Mesothelial cell of epicardium (in vitro differentiated cells): ENCODE results near the gene CCL18. TPM values are rescaled to one million over a fixed set of nuclear protein-coding genes. Genes with fewer than 3 reads are reported as not detected.

ENCODE experiments used
- DNase-seq, 2 experiments: peaks; one replicate each; pipeline ENCODE4 v3.0.0; 2021; ENCODE audit warnings: low spot score in 2 of 2; ENCODE audit not compliant: unreplicated experiment in 2 of 2
- H3K27ac Mint-ChIP-seq: 2 replicates; pipeline ENCODE4 v1.8.0; 2021; ENCODE audit warnings: mixed read lengths
- H3K27me3 Mint-ChIP-seq: 2 replicates; pipeline ENCODE4 v1.8.0; 2021; ENCODE audit warnings: low read depth, mixed read lengths
- H3K36me3 Mint-ChIP-seq: 2 replicates; pipeline ENCODE4 v1.8.0; 2021; ENCODE audit warnings: mixed read lengths
- H3K4me1 Mint-ChIP-seq: 2 replicates; pipeline ENCODE4 v1.8.0; 2021; ENCODE audit warnings: mixed read lengths
- H3K4me3 Mint-ChIP-seq: 2 replicates; pipeline ENCODE4 v1.8.0; 2021; ENCODE audit warnings: mild to moderate bottlenecking, moderate library complexity, mixed read lengths
- H3K9me3 Mint-ChIP-seq: 2 replicates; pipeline ENCODE4 v1.8.0; 2021; ENCODE audit warnings: mixed read lengths
- total RNA-seq: library from RNA; stranded (reverse); gene quantifications from 3 replicates; pipeline ENCODE4 v1.2.1, GENCODE V29; 2021
- TF ChIP-seq, protein P1 (sequence below): fragments of 200-600 bp; sonication (generic); IDR thresholded peaks from one replicate; pipeline ENCODE4 v1.5.0; 2021; ENCODE audit warnings: antibody characterized with exemption; ENCODE audit not compliant: unreplicated experiment

The CCL18 gene
- total RNA-seq, 1 donor from 2014 or later, result not detected

DNA sequence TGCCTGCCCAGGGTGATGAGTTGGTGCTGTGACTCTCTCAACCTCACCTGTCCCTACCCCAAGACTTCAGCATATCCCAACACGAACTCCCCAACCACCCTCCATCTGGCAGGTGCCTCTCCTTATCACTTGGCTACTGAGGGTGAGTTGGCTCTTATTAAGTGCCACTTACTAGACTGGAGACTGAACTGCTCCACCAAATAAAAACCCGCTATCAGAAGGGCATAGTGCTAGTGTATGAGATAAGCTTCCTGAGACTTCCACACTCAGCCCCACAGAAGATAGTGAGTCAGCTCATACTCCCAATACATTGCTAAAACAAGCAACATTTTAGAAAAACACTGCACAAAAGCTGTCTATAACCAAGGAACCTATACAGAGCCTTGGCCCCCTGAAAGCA is 16.0 kb upstream of the CCL18 start:
- H3K27me3 Mint-ChIP-seq, result peaks cover 35% of the 10 kb centered on the region
- peaks cover 58% of the 10 kb centered on the region for H3K9me3 Mint-ChIP-seq
- TF ChIP-seq, protein P1, sequence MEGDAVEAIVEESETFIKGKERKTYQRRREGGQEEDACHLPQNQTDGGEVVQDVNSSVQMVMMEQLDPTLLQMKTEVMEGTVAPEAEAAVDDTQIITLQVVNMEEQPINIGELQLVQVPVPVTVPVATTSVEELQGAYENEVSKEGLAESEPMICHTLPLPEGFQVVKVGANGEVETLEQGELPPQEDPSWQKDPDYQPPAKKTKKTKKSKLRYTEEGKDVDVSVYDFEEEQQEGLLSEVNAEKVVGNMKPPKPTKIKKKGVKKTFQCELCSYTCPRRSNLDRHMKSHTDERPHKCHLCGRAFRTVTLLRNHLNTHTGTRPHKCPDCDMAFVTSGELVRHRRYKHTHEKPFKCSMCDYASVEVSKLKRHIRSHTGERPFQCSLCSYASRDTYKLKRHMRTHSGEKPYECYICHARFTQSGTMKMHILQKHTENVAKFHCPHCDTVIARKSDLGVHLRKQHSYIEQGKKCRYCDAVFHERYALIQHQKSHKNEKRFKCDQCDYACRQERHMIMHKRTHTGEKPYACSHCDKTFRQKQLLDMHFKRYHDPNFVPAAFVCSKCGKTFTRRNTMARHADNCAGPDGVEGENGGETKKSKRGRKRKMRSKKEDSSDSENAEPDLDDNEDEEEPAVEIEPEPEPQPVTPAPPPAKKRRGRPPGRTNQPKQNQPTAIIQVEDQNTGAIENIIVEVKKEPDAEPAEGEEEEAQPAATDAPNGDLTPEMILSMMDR, result no peak
- no peaks in the 10 kb centered on the region for H3K36me3 Mint-ChIP-seq
- H3K4me1 Mint-ChIP-seq, result no peaks in the 10 kb centered on the region
- no peak for DNase-seq
- no peak overlapping the region for H3K4me3 Mint-ChIP-seq
- H3K27ac Mint-ChIP-seq, result no peak overlapping the region

DNA sequence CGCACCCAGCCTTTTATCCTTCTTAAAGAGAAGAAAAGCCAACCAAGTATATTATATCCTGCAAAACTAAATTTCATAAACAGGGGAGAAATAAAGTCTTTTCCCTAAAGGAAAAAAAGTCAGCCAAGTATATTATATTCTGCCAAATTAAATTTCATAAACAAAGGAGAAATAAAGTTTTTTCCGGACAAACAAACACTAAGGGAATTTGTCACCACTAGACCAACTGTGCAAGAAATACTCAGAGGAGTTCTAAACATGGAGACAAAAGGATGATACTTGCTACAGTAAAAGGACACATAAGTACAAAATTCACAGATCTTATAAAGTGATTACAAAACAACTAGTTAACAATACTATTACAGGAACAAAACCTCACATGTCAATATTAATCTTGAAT is 14.4 kb upstream of the CCL18 start:
- H3K27me3 Mint-ChIP-seq, result peaks cover 37% of the 10 kb centered on the region
- TF ChIP-seq, protein P1, result no peak
- no peak overlapping the region for H3K4me3 Mint-ChIP-seq

DNA sequence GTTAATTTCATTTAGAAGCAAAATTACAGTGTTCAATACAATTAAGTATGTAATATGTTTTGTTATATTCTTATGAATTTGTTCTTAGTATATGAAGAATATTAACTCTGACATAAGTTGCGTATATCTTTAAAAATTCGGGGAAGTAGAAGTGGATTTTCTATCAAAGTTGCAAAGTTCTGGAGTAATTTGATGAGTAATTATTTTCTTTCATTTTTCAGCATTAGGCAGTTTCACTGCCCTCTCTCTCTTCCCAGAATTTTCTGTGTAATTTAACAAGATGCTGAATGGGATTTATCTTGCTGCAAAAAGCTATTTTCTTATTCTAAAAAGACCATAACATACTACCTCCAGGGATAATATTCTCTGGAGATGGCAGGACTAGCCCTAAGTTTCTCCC is 8.9 kb upstream of the CCL18 start:
- H3K27me3 Mint-ChIP-seq, result peaks cover 47% of the 10 kb centered on the region
- H3K4me1 Mint-ChIP-seq, result no peaks in the 10 kb centered on the region
- TF ChIP-seq, protein P1, result no peak
- H3K27ac Mint-ChIP-seq, result no peak overlapping the region
- no peak overlapping the region for H3K4me3 Mint-ChIP-seq
- peaks cover 20% of the 10 kb centered on the region for H3K9me3 Mint-ChIP-seq
- DNase-seq, result no peak
- no peaks in the 10 kb centered on the region for H3K36me3 Mint-ChIP-seq

More for the DNA sequence above, 14.4 kb upstream of the CCL18 start:
- H3K9me3 Mint-ChIP-seq, result peaks cover 51% of the 10 kb centered on the region
- H3K4me1 Mint-ChIP-seq, result no peaks in the 10 kb centered on the region
- DNase-seq, result no peak
- no peaks in the 10 kb centered on the region for H3K36me3 Mint-ChIP-seq
- no peak overlapping the region for H3K27ac Mint-ChIP-seq

DNA sequence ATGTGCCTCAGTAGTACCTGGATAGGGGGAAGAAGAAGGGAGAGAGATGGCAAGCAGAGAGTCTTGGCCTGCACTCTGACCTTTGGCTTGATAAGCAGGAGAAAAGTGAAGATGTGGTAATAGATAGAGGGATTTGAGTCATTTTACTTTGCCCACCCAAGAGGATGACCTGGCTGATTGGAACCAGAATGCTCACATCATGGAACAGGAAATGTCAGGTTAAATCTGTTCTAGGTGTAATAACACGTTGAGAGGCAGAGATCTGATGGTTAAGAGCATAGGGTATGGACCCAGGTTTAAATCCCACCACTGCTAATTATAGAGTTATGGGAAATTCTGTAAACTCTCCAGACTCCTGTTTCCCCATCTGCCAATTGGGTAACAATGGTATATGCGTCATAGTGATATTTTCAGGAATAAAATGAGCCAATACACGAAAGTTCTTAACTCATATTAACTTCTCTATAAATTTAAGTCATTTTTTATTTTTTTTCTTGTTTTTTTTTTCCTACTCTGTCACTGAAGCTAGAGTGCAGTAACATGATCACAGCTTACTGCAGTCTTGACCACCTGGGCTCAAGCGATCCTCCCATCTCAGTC is 8.1 kb upstream of the CCL18 start:
- TF ChIP-seq, protein P1, result no peak
- peaks cover 49% of the 10 kb centered on the region for H3K27me3 Mint-ChIP-seq
- no peaks in the 10 kb centered on the region for H3K4me1 Mint-ChIP-seq
- H3K27ac Mint-ChIP-seq, result no peak overlapping the region
- no peak overlapping the region for H3K4me3 Mint-ChIP-seq
- no peaks in the 10 kb centered on the region for H3K36me3 Mint-ChIP-seq
- DNase-seq, result no peak
- peaks cover 15% of the 10 kb centered on the region for H3K9me3 Mint-ChIP-seq

DNA sequence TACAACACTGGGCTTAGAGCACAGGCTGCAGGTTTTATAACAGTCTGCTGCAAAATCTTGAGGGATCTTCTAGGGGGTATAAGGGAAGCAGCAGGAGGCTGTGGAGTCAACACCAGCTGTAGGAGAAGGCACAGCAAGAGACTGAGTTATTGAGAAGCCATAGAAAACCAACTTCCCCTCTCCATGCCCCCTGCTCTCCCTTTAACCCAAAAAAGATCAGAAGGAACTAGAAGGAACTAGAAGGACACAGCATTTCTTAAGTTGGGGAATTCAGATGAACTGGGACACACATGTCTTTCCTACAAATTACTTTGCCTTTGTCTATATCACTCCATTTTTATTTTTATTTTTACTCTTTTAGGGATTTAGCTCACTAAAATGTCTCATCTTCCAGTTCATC is 6.2 kb upstream of the CCL18 start:
- H3K9me3 Mint-ChIP-seq, result no peaks in the 10 kb centered on the region
- TF ChIP-seq, protein P1, result no peak
- no peaks in the 10 kb centered on the region for H3K4me1 Mint-ChIP-seq
- H3K27me3 Mint-ChIP-seq, result peaks cover 52% of the 10 kb centered on the region
- no peak overlapping the region for H3K27ac Mint-ChIP-seq
- H3K4me3 Mint-ChIP-seq, result no peak overlapping the region
- DNase-seq, result no peak
- H3K36me3 Mint-ChIP-seq, result no peaks in the 10 kb centered on the region

DNA sequence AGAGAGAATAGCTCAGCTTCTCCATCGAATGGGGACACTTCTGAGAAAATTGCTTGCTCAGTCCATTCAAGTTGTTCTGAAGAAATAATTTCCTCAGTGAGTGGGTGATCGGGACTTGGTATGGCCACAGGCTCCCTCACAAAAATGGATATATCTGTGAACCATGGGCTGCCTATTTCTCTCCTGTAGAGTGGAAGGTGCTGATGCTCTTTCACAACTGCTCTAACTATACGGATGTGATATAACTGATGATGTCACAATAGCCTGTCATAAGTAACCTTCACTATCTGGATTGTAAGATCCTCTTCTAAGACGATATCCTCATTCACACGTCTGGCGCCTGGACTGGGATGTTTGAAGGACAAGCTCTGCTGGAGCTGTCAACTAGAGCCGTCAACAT is 4.7 kb upstream of the CCL18 start:
- Mint-ChIP-seq H3K9me3 (no peaks in the 10 kb centered on the region), H3K27me3 (peaks cover 50% of the 10 kb centered on the region)
- TF ChIP-seq, protein P1, result no peak

More for the DNA sequence above, 4.7 kb upstream of the CCL18 start:
- H3K27ac Mint-ChIP-seq, result no peak overlapping the region
- H3K4me3 Mint-ChIP-seq, result no peak overlapping the region
- H3K4me1 Mint-ChIP-seq, result no peaks in the 10 kb centered on the region
- H3K36me3 Mint-ChIP-seq, result no peaks in the 10 kb centered on the region
- no peak for DNase-seq
